HCT116 (cell line): Measurements from ENCODE around the gene SIX3. TPM values are rescaled to one million over a fixed set of nuclear protein-coding genes. Genes with fewer than 3 reads are reported as not detected.

ENCODE experiments used
- ATAC-seq: fragments of 200-7000 bp; cut with Tn5 transposase; 2 replicates; pipeline ENCODE4 v1.9.1; 2020; ENCODE audit warnings: mild to moderate bottlenecking, moderate library complexity
- BruUV-seq: library from RNA; stranded (reverse); fragments of 400-500 nt; replicated peaks from 2 replicates; lab custom pipeline; 2021; lab: Mats Ljungman, UMichigan
- CTCF ChIA-PET: fragments of 300-600 bp; sonication (Branson Sonifier 250); formaldehyde crosslinking; loops from one replicate; lab custom pipeline; 2021; ENCODE audit warnings: antibody characterized with exemption; lab: Charles Lee
- POLR2A ChIA-PET: fragments of 300-600, 350-600 bp; sonication (Branson Sonifier 250); formaldehyde crosslinking; loops from one replicate; lab custom pipeline; 2021; ENCODE audit warnings: antibody characterized with exemption; lab: Charles Lee
- RAD21 ChIA-PET, 2 experiments: fragments of 300-600 bp; sonication (Branson Sonifier 250); formaldehyde crosslinking; loops; one replicate each; lab custom pipeline; 2023; ENCODE audit warnings: low total read pairs in 2 of 2; ENCODE audit not compliant: uncharacterized antibody in 2 of 2, unreplicated experiment in 2 of 2, low non-redundant PET in 1 of 2; lab: Charles Lee
- DNase-seq: peaks from one replicate; pipeline ENCODE4 v3.0.0-alpha.2; 2010; ENCODE audit warnings: low read depth, low spot score
- H2AFZ ChIP-seq: fragments of 200-600 bp; shearing (Covaris generic), sonication (generic); 2 replicates; pipeline ENCODE4 v1.6.1; 2017; ENCODE audit warnings: low read depth, mixed run types, mixed read lengths, antibody characterized with exemption, low read length; ENCODE audit not compliant: poor library complexity, severe bottlenecking
- H3K27ac ChIP-seq: 2 replicates; pipeline ENCODE4 v1.5.1; 2012; ENCODE audit warnings: low read depth, low read length
- H3K27me3 ChIP-seq: fragments of 200-600 bp; sonication (generic); 2 replicates; pipeline ENCODE4 v1.6.1; 2016; ENCODE audit warnings: mixed run types, low read length, mixed read lengths; ENCODE audit not compliant: insufficient read depth
- H3K36me3 ChIP-seq, 2 experiments: fragments of 200-500 bp in 1 of 2; fragments of 200-600 bp in 1 of 2; sonication (Bioruptor generic) in 1 of 2; sonication (generic) in 1 of 2; 2 replicates each; pipeline versions ENCODE4 v1.5.1 to v1.6.1; 2014 to 2016; ENCODE audit warnings: low read length in 2 of 2, inconsistent platforms in 1 of 2, mixed read lengths in 1 of 2, mixed run types in 1 of 2; ENCODE audit not compliant: insufficient read depth in 2 of 2, control insufficient read depth in 1 of 2
- H3K4me1 ChIP-seq, 2 experiments: fragments of 200-600 bp in 1 of 2; sonication (generic) in 1 of 2; 2 replicates each; pipeline versions ENCODE4 v1.5.1 to v1.6.1; 2012 to 2017; ENCODE audit warnings: low read length in 2 of 2, inconsistent platforms in 1 of 2, mild to moderate bottlenecking in 1 of 2, mixed read lengths in 1 of 2, mixed run types in 1 of 2, moderate library complexity in 1 of 2; ENCODE audit not compliant: insufficient read depth in 2 of 2, control insufficient read depth in 1 of 2
- H3K4me2 ChIP-seq: fragments of 200-600 bp; sonication (generic); 2 replicates; pipeline ENCODE4 v1.6.1; 2017; ENCODE audit warnings: mixed run types, low read length, mixed read lengths
- H3K4me3 ChIP-seq, 2 experiments: fragments of 200-600 bp in 1 of 2; sonication (generic) in 1 of 2; replicated peaks in 1 of 2; 2 replicates each; pipeline ENCODE4 v1.5.1; 2011 to 2016; ENCODE audit warnings: low read length in 2 of 2, control low read depth in 1 of 2, low read depth in 1 of 2, mild to moderate bottlenecking in 1 of 2, mixed read lengths in 1 of 2, mixed run types in 1 of 2
- H3K79me2 ChIP-seq: fragments of 200-600 bp; sonication (generic); 2 replicates; pipeline ENCODE4 v1.6.1; 2017; ENCODE audit warnings: mild to moderate bottlenecking, mixed run types, low read length, moderate library complexity, mixed read lengths; ENCODE audit not compliant: insufficient read depth
- H3K9ac ChIP-seq: fragments of 200-600 bp; sonication (generic); 2 replicates; pipeline ENCODE4 v1.6.1; 2016; ENCODE audit warnings: low read length, mixed read lengths
- H3K9me2 ChIP-seq: fragments of 200-600 bp; sonication (generic), shearing (Covaris generic); 2 replicates; pipeline ENCODE4 v1.6.1; 2017; ENCODE audit warnings: mixed run types, mild to moderate bottlenecking, moderate library complexity; ENCODE audit not compliant: insufficient read depth
- H3K9me3 ChIP-seq, 2 experiments: fragments of 200-500 bp in 1 of 2; fragments of 200-600 bp in 1 of 2; sonication (Bioruptor generic) in 1 of 2; sonication (generic) in 1 of 2; 2 replicates each; pipeline ENCODE4 v1.6.1; 2014 to 2017; ENCODE audit warnings: low read length in 2 of 2, mixed read lengths in 2 of 2, inconsistent platforms in 1 of 2, low read depth in 1 of 2, mild to moderate bottlenecking in 1 of 2, mixed run types in 1 of 2, moderate library complexity in 1 of 2; ENCODE audit not compliant: control insufficient read depth in 1 of 2, insufficient read depth in 1 of 2
- H4K20me1 ChIP-seq: fragments of 200-600 bp; sonication (generic), shearing (Covaris generic); 2 replicates; pipeline ENCODE4 v1.6.1; 2017; ENCODE audit warnings: mixed run types, mild to moderate bottlenecking, moderate library complexity; ENCODE audit not compliant: insufficient read depth
- ATF3 ChIP-seq: IDR thresholded peaks from 2 replicates; pipeline ENCODE4 v1.6.1; 2012
- CBX3 ChIP-seq: IDR thresholded peaks from 2 replicates; pipeline ENCODE4 v1.6.1; 2012; ENCODE audit warnings: low read depth
- CEBPB ChIP-seq: IDR thresholded peaks from 2 replicates; pipeline ENCODE4 v1.6.1; 2012; ENCODE audit warnings: low read depth
- EZH2 ChIP-seq: fragments of 200-600 bp; sonication (generic); IDR thresholded peaks from 2 replicates; pipeline ENCODE4 v1.6.1; 2017; ENCODE audit warnings: antibody characterized with exemption, mixed run types
- JUND ChIP-seq: IDR thresholded peaks from 2 replicates; pipeline ENCODE4 v1.6.1; 2012
- POLR2A ChIP-seq: IDR thresholded peaks from 2 replicates; pipeline ENCODE4 v1.7.0; 2011; ENCODE audit warnings: borderline replicate concordance; ENCODE audit not compliant: insufficient read depth, insufficient read length; ENCODE audit errors: extremely low read depth
- REST ChIP-seq: IDR thresholded peaks from 2 replicates; pipeline ENCODE4 v1.6.1; 2012; ENCODE audit warnings: low read depth
- SIN3A ChIP-seq: IDR thresholded peaks from 2 replicates; pipeline ENCODE4 v1.6.1; 2012; ENCODE audit warnings: low read depth
- intact Hi-C: fragments of 100-400 bp; cut with micrococcal nuclease; formaldehyde crosslinking; loops from 2 replicates; pipeline ENCODE4 v1.10.0; 2022
- total RNA-seq: library from RNA; stranded (reverse); gene quantifications from one replicate; pipeline ENCODE4 v1.2.1, GENCODE V29; 2021; ENCODE audit not compliant: unreplicated experiment

SIX3 gene
- total RNA-seq, 1 experiment from 2014 or later = 1.2 TPM

- no peaks in the 10 kb centered on the region for H3K9me3 ChIP-seq
- peak overlapping the region; percentile 36; the same call in 1 of the 2 replicates for H3K9ac ChIP-seq
- H3K36me3 ChIP-seq = no peaks in the 10 kb centered on the region
- no peaks in the 10 kb centered on the region for H3K79me2 ChIP-seq
- no TSS peak for BruUV-seq
- H4K20me1 ChIP-seq = no peaks in the 10 kb centered on the region
- ChIA-PET RAD21 (no interaction called here), CTCF (interaction anchor here (1.0 kb wide), 1 partner anchor 14 kb away, joined by 3 read pairs; no protein-coding TSS in a partner anchor), POLR2A (no interaction called here)
- peak overlapping the region; percentile 69 for H3K4me2 ChIP-seq
- DNase-seq (no peak), ATAC-seq (peak; percentile 21)
- H3K9me2 ChIP-seq = no peaks in the 10 kb centered on the region
- peak overlapping the region in 1 of 2 experiments; percentile 28; a peak in 2 of 4 replicates for H3K4me3 ChIP-seq
- no peak for TF ChIP-seq SIN3A
- TF ChIP-seq CEBPB = no peak
- no peak for TF ChIP-seq REST
- TF ChIP-seq POLR2A = no peak
- no peak for TF ChIP-seq EZH2
- TF ChIP-seq CBX3 = no peak
- TF ChIP-seq JUND = no peak
- no peak for TF ChIP-seq ATF3
- intact Hi-C loops = loop anchor here (2.0 kb wide), 1 partner anchor 907 kb away; no protein-coding TSS in a partner anchor
- H3K27me3 ChIP-seq = no peaks in the 10 kb centered on the region
- peak overlapping the region; percentile 61 for H2AFZ ChIP-seq
- H3K4me1 ChIP-seq = peaks cover 0 to 19% of the 10 kb centered on the region in 2 experiments; a peak in 3 of 4 replicates
- no peak overlapping the region for H3K27ac ChIP-seq
These were observed 10.2 kb downstream of the SIX3 start for GRCh38 chr2:44951714-44952113.
